KG1 (cell line): Measurements from ENCODE around the gene LAMC2.

Experiments used
- DNase-seq: peaks from one replicate; lab custom pipeline; 2025; lab: John Stamatoyannopoulos, UW

LAMC2 gene

GRCh38 chr1:183173828-183174227 is 12.2 kb upstream of the LAMC2 start:
- DNase-seq: no peak

- no peak for DNase-seq
Measured at GRCh38 chr1:183175631-183176030, 10.4 kb upstream of the LAMC2 start.

GRCh38 chr1:183178545-183178944 is 7.5 kb upstream of the LAMC2 start:
- no peak for DNase-seq

GRCh38 chr1:183179033-183179432 is 7.0 kb upstream of the LAMC2 start:
- DNase-seq: no peak

GRCh38 chr1:183180218-183180617 is 5.8 kb upstream of the LAMC2 start:
- DNase-seq: no peak

GRCh38 chr1:183180634-183181056 is 5.4 kb upstream of the LAMC2 start:
- no peak for DNase-seq

- DNase-seq: no peak
Measured at GRCh38 chr1:183186841-183187240, 777 bp downstream of the LAMC2 start.

- no peak for DNase-seq
Measured at GRCh38 chr1:183188240-183188639, 2.2 kb downstream of the LAMC2 start.

GRCh38 chr1:183191833-183192232 is 5.8 kb downstream of the LAMC2 start:
- no peak for DNase-seq

GRCh38 chr1:183193963-183194525 is 8.0 kb downstream of the LAMC2 start:
- DNase-seq: no peak

- peak; percentile 31 for DNase-seq
Measured at GRCh38 chr1:183194527-183195141, 8.6 kb downstream of the LAMC2 start.

GRCh38 chr1:183195142-183195574 is 9.1 kb downstream of the LAMC2 start:
- no peak for DNase-seq

- DNase-seq: no peak
Measured at GRCh38 chr1:183197762-183198161, 11.7 kb downstream of the LAMC2 start.

GRCh38 chr1:183198463-183198862 is 12.4 kb downstream of the LAMC2 start:
- no peak for DNase-seq

GRCh38 chr1:183199304-183199703 is 13.2 kb downstream of the LAMC2 start:
- no peak for DNase-seq

GRCh38 chr1:183200451-183200850 is 14.4 kb downstream of the LAMC2 start:
- no peak for DNase-seq

GRCh38 chr1:183203094-183203493 is 17.0 kb downstream of the LAMC2 start:
- DNase-seq: no peak

GRCh38 chr1:183205196-183205781 is 19.2 kb downstream of the LAMC2 start:
- no peak for DNase-seq

- DNase-seq: no peak
Measured at GRCh38 chr1:183206538-183207122, 20.6 kb downstream of the LAMC2 start.

GRCh38 chr1:183209533-183210158 is 23.6 kb downstream of the LAMC2 start:
- DNase-seq: no peak

GRCh38 chr1:183210681-183211080 is 24.6 kb downstream of the LAMC2 start:
- no peak for DNase-seq

- no peak for DNase-seq
Measured at GRCh38 chr1:183212870-183213269, 26.8 kb downstream of the LAMC2 start.
